Chondrocyte (in vitro differentiated cells): ENCODE data around the gene NLRP3. TPM values are rescaled to one million over a fixed set of nuclear protein-coding genes. Genes with fewer than 3 reads are reported as not detected.

ENCODE experiments used
- DNase-seq: peaks from one replicate; pipeline ENCODE4 v3.0.0; 2021; ENCODE audit warnings: mixed read lengths, low spot score
- H3K27ac Mint-ChIP-seq: one replicate; pipeline ENCODE4 v1.8.0; 2021; ENCODE audit warnings: mild to moderate bottlenecking, moderate library complexity, mixed read lengths; ENCODE audit not compliant: unreplicated experiment
- H3K27me3 Mint-ChIP-seq: 2 replicates; pipeline ENCODE4 v1.8.0; 2021; ENCODE audit warnings: low read depth, mixed read lengths
- H3K36me3 Mint-ChIP-seq: 2 replicates; pipeline ENCODE4 v1.8.0; 2021; ENCODE audit warnings: low read depth, mixed read lengths
- H3K4me1 Mint-ChIP-seq: 2 replicates; pipeline ENCODE4 v1.8.0; 2021; ENCODE audit warnings: low read depth, mild to moderate bottlenecking, mixed read lengths
- H3K4me3 Mint-ChIP-seq: one replicate; pipeline ENCODE4 v1.8.0; 2021; ENCODE audit warnings: mild to moderate bottlenecking, moderate library complexity, mixed read lengths; ENCODE audit not compliant: unreplicated experiment
- H3K9me3 Mint-ChIP-seq: 2 replicates; pipeline ENCODE4 v1.8.0; 2021; ENCODE audit warnings: low read depth, mixed read lengths
- CTCF ChIP-seq: fragments of 200-600 bp; sonication (generic); IDR thresholded peaks from 2 replicates; pipeline ENCODE4 v1.5.0; 2021; ENCODE audit warnings: antibody characterized with exemption, mild to moderate bottlenecking, moderate library complexity
- total RNA-seq: library from RNA; stranded (reverse); gene quantifications from 3 replicates; pipeline ENCODE4 v1.2.1, GENCODE V29; 2021

NLRP3 gene
- total RNA-seq, 1 donor from 2014 or later: 0.15 TPM

- H3K9me3 Mint-ChIP-seq: peaks cover 9% of the 10 kb centered on the region
- no peaks in the 10 kb centered on the region for H3K36me3 Mint-ChIP-seq
- no peak for TF ChIP-seq CTCF
- DNase-seq: no peak
- peaks cover 20% of the 10 kb centered on the region for H3K27me3 Mint-ChIP-seq
- H3K4me3 Mint-ChIP-seq: peak overlapping the region; percentile 74
- peaks cover 4% of the 10 kb centered on the region for H3K4me1 Mint-ChIP-seq
- H3K27ac Mint-ChIP-seq: peak overlapping the region; percentile 74
These were observed 32.3 kb downstream of the NLRP3 start for GRCh38 chr1:247448107-247448791.

DNA sequence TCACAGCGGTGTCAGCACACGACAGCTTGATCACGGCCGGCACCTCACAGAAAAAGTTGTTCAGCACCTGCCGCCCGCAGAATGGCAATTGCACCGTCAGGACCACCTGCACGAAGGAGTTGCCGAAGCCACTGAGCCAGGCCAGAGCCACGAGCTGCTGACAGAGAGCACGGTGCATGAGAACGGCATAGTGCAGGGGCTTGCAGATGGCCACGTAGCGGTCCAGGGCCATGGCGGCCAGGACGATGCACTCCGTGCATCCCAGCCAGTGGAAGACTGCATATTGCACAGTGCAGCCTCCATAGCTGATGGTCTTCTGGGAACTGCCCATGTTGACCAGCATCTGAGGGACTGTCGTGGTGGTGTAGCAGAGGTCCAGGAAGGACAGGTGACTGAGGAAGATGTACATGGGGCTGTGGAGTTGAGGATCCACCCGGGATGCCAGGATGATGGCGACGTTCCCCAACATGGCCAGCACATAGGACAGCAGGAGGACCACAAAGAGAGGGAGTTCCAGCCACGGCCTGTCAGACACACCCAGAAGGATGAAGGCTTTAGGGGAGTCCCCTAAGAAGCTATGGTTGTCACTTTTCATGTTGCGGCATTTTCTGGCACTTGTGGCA is 35.5 kb downstream of the NLRP3 start:
- Mint-ChIP-seq H3K27ac (no peak overlapping the region), H3K4me1 (peaks cover 4% of the 10 kb centered on the region), H3K36me3 (no peaks in the 10 kb centered on the region), H3K9me3 (peaks cover 4% of the 10 kb centered on the region), H3K4me3 (no peak overlapping the region), H3K27me3 (peaks cover 39% of the 10 kb centered on the region)
- TF ChIP-seq CTCF: no peak
- DNase-seq: no peak

DNA sequence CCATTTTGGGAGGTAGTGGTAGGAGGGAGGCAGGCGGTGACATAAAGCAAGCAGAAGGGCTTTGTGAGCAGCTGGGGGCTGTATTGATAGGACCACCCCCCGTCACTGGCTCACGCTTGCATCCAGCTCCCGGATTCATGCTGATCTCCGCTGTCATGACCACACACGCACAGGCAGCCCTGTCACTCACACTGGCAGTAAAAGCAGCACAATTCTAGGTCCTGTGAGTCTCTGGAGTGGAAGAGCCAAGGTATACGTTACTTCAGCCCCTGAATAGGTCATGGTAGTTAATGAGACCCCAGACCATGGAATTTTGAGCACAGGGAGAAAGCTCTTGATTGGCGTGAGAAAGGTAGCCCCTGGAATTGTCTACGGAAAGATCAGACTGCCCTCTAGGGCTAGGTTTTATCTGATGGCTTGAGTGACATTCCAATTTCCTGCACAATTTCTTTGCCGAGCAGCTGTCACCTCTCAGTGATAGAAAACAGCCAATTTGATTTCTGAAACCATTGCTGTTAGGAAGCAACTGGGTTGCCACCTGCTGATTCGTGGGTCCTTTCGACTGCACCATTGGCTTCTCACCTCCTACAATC is 36.6 kb downstream of the NLRP3 start:
- peaks cover under 1% of the 10 kb centered on the region for H3K9me3 Mint-ChIP-seq
- peaks cover 4% of the 10 kb centered on the region for H3K4me1 Mint-ChIP-seq
- H3K27me3 Mint-ChIP-seq: peaks cover 45% of the 10 kb centered on the region

GRCh38 chr1:247453245-247453644 is 37.3 kb downstream of the NLRP3 start:
- Mint-ChIP-seq H3K27me3 (peaks cover 45% of the 10 kb centered on the region), H3K27ac (no peak overlapping the region), H3K9me3 (no peaks in the 10 kb centered on the region), H3K4me1 (peaks cover 2% of the 10 kb centered on the region), H3K4me3 (no peak overlapping the region), H3K36me3 (no peaks in the 10 kb centered on the region)
- TF ChIP-seq CTCF: no peak
- DNase-seq: no peak

More for the DNA sequence above, 36.6 kb downstream of the NLRP3 start:
- Mint-ChIP-seq H3K4me3 (no peak overlapping the region), H3K27ac (no peak overlapping the region), H3K36me3 (no peaks in the 10 kb centered on the region)
- no peak for TF ChIP-seq CTCF
- DNase-seq: no peak

- H3K27me3 Mint-ChIP-seq: peaks cover 47% of the 10 kb centered on the region
- H3K4me3 Mint-ChIP-seq: no peak overlapping the region
- H3K36me3 Mint-ChIP-seq: no peaks in the 10 kb centered on the region
- no peak for TF ChIP-seq CTCF
- no peaks in the 10 kb centered on the region for H3K9me3 Mint-ChIP-seq
- no peaks in the 10 kb centered on the region for H3K4me1 Mint-ChIP-seq
- DNase-seq: no peak
- no peak overlapping the region for H3K27ac Mint-ChIP-seq
These were observed 38.0 kb downstream of the NLRP3 start for GRCh38 chr1:247453997-247454396.
